Cardiac fibroblast (primary cell): ENCODE measurements around the gene CDH23.

Experiments
- DNase-seq, 2 donors: peaks; one replicate each; pipeline versions ENCODE4 v3.0.0 to v3.0.0-alpha.2; 2010; ENCODE audit warnings: low read depth in 2 of 2
- H3K4me3 ChIP-seq, 2 donors: replicated peaks in 1 of 2; 1 replicate in 1 of 2; 2 replicates in 1 of 2; pipeline ENCODE4 v1.5.1; 2011; ENCODE audit warnings: low read depth in 2 of 2, low read length in 2 of 2, mild to moderate bottlenecking in 2 of 2, moderate library complexity in 1 of 2
- TF ChIP-seq, protein P1 (sequence below): IDR thresholded peaks from one replicate; pipeline ENCODE4 v1.5.1; 2011; ENCODE audit warnings: low read depth, mild to moderate bottlenecking, low read length, inconsistent platforms

CDH23 gene

DNA sequence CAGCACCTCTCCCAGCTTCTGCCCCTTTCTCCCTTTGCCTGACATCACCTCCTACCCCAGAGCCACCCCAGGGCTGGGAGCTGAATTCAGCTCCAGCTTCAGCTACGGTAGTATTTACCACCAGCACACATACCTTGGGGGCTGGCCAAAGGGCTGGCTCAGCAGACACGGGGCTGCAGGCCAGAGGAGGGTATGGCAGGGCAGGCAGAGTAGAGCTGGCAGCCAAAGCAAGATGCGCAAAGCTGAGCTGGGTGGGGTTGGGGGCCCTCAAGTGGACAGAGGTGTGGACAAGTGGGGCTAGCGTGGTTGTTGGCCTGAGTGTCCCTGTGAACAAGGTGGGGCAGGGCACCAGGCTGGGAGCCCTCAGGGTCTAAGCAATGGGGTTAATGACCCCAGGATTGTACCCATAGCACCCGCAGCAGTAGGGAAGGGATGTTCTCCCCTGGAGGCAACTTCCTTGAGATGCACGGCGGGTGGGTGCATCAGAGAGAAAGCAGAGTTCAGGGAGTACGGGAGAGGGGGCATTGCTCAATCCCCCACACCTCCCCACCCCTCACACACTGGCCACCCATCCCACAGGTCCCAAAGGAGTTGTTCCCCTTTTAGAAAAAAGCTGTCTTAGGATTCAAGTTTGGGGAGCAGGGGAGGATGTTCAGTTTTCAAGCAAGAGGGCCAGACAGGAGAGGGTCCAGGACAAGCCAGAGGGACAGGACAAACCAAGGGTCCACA is 368.6 kb downstream of the CDH23 start:
- H3K4me3 ChIP-seq = no peak overlapping the region
- TF ChIP-seq, protein P1, sequence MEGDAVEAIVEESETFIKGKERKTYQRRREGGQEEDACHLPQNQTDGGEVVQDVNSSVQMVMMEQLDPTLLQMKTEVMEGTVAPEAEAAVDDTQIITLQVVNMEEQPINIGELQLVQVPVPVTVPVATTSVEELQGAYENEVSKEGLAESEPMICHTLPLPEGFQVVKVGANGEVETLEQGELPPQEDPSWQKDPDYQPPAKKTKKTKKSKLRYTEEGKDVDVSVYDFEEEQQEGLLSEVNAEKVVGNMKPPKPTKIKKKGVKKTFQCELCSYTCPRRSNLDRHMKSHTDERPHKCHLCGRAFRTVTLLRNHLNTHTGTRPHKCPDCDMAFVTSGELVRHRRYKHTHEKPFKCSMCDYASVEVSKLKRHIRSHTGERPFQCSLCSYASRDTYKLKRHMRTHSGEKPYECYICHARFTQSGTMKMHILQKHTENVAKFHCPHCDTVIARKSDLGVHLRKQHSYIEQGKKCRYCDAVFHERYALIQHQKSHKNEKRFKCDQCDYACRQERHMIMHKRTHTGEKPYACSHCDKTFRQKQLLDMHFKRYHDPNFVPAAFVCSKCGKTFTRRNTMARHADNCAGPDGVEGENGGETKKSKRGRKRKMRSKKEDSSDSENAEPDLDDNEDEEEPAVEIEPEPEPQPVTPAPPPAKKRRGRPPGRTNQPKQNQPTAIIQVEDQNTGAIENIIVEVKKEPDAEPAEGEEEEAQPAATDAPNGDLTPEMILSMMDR = no peak
- DNase-seq = peak in 1 of 2 donors; percentile 72

DNA sequence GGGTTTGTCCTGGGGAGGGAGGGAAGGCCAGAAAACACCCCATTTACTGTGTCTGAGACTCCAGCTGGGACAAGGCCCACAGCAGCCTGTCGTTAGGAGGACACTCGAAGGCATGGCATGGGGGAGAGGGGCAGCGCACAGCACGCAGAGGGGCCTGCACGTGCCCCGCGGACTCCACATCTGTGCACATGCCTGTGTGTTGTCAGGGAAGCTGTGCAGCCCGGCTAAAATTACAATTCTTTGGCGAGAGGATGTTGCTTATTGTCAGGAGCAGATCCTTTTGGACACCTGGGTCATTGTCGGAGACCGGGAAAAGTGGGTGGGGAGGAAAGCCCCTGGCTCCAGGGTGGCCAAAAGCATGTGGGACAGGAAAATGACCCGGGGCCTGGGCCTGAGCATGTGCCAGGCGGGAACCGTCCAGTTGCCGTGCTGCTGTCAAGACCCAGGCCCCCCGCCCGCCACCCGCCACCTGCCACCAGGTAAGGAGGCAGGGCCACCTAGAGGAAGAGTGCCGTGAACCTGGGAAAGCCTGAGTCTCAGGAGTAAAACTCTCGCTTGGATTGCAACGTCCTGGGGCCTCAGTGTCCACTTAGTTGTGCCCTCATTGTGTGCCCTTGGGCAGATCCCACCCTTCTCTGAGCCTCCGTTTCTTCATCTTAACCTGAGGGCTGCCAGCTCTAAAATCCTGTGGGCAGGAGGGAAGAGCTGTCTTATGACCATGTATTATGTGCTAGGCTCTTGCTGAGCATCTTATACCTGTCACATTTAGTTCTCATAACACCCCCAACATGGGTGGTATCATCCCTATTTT is 369.4 kb downstream of the CDH23 start:
- no peak overlapping the region for H3K4me3 ChIP-seq
- TF ChIP-seq, protein P1 = no peak
- DNase-seq = no peak

DNA sequence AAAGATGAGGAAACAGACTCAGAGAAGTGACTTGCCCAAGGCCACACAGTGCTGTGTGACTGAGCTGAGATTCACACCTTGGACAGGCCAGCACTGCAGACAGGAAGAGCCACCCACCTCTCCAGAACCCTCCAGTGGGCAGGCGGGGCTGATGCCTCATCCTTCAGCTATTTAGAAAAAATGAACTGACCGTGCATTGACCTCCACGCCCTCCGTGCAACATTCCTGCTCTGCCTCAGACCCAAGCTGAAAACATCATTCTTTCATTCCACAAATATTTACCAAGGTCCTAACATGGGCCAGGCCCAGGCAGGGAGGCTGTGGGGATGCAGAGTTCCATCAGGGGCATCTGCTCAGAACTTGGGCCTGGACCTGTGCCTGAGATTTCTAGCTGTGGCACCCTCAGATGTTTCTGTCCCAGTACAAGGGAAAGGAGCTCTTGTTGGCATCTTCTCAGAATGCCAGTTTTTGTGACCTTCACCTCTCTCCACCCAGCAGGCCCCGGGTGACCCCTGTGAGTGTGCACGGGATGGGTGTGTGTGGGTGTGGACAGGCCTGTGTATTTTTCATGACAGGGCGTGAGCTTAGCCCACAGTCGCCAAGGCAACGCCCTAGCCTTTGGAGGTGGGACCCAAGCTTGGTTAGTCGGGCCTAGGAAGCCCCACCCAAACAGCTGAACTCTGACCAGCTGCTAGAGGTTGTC is 370.1 kb downstream of the CDH23 start:
- DNase-seq = peak; percentile 96 to 98
- H3K4me3 ChIP-seq = no peak overlapping the region
- TF ChIP-seq, protein P1 = no peak

DNA sequence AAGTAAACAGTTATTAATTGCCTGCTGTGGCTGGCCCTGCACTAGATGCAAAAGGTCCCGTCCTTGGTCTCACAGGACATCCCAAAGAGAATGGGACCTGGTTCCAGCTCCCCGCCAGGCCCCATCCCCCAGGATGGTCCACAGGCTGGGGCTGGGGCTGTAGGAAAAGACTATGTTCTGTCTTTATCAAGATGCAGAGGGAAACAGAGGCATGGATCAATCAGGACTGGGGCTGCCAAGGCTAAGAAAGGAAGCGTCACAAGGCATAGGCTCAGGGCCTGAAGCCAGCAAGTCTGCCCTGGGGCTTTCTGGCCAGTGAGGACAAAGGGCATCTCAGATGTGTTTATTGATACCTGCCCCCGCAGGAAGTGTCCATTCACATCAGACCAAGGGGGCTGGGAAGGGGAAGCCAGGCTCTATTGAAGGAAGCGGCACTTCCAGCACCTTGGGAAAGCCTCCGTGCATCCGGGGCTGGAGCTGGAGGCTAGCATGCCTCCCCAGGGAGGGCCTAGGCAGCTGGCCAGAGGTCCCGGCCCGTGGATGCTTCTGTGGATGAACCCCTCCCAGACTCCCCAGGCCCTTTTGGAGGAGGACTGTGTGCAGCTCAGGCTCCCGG is 370.8 kb downstream of the CDH23 start:
- no peak overlapping the region for H3K4me3 ChIP-seq
- peak; percentile 72 to 78 for DNase-seq
- TF ChIP-seq, protein P1 = no peak

DNA sequence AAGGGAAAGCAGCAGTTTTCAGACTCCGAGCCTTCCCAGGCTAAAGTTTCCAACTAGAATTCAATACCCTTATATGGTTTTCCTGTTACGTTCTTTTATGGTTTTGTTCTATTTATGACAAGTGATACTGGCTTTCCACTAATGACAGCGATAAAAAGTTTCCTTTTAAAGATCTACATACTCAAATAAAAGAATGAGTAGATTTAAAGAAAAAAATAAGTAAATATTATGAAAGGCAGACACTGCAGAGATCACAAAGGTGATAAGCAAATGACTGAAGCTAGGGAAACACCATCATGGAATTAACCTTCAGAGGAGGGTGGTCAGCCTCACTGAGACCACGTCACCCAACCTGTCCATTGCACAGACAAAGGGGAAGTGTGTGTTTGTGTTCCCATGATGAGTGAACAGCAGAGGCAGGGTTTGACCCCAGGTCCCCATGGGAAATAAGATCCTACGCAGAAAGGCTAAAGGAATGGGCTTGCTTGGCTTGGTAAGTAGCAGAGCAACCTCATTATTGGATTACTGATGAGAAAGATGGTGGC is 372.6 kb downstream of the CDH23 start:
- TF ChIP-seq, protein P1 = no peak
- DNase-seq = peak in 1 of 2 donors; percentile 74
- H3K4me3 ChIP-seq = no peak overlapping the region

DNA sequence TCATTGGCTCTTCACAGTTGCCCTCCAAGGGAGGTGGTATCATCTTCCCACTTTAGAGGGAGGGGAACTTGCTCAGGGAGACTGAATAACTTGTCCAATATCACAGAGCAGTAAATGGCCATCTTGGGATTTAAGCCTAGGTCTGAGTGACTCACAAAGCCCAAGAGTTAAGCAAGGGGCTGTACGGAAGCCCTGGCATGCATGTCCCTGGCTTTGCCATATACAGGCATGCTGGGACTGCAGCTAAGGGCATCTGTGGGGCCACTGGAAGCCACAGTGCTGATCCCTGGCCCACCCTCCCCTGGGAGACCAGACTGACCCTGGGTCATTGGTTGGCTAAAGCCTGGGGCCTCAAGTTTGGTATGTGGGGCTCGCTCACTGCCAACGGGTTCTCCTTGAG is 373.5 kb downstream of the CDH23 start:
- DNase-seq = peak; percentile 31 to 75
- H3K4me3 ChIP-seq = no peak overlapping the region
- TF ChIP-seq, protein P1 = no peak
